HG02981 (cell line): Measurements from ENCODE around the gene TMEM163.

Experiments used
- ATAC-seq: cut with Tn5 transposase; IDR thresholded peaks from one replicate; pipeline ENCODE4 v1.9.1; 2021; ENCODE audit warnings: mild to moderate bottlenecking, moderate library complexity; ENCODE audit not compliant: unreplicated experiment

TMEM163 gene

GRCh38 chr2:134462791-134463698 is 255.8 kb downstream of the TMEM163 start:
- ATAC-seq: no peak

- ATAC-seq: no peak
These were observed 256.5 kb downstream of the TMEM163 start for GRCh38 chr2:134462275-134462674.

GRCh38 chr2:134461511-134461910 is 257.3 kb downstream of the TMEM163 start:
- ATAC-seq: no peak

GRCh38 chr2:134460583-134460998 is 258.2 kb downstream of the TMEM163 start:
- ATAC-seq: peak; percentile 75

- no peak for ATAC-seq
These were observed 258.9 kb downstream of the TMEM163 start for GRCh38 chr2:134459706-134460406.

- no peak for ATAC-seq
These were observed 259.9 kb downstream of the TMEM163 start for GRCh38 chr2:134458950-134459349.

GRCh38 chr2:134458473-134458853 is 260.3 kb downstream of the TMEM163 start:
- no peak for ATAC-seq

GRCh38 chr2:134457765-134458472 is 260.9 kb downstream of the TMEM163 start:
- ATAC-seq: no peak

GRCh38 chr2:134457353-134457752 is 261.4 kb downstream of the TMEM163 start:
- ATAC-seq: no peak

- no peak for ATAC-seq
These were observed 263.4 kb downstream of the TMEM163 start for GRCh38 chr2:134455426-134455825.

GRCh38 chr2:134454931-134455330 is 263.9 kb downstream of the TMEM163 start:
- ATAC-seq: no peak

GRCh38 chr2:134454426-134454825 is 264.4 kb downstream of the TMEM163 start:
- ATAC-seq: no peak

- ATAC-seq: no peak
These were observed 264.8 kb downstream of the TMEM163 start for GRCh38 chr2:134453973-134454372.

GRCh38 chr2:134453476-134453875 is 265.3 kb downstream of the TMEM163 start:
- no peak for ATAC-seq

- ATAC-seq: no peak
These were observed 266.6 kb downstream of the TMEM163 start for GRCh38 chr2:134452042-134452733.

- no peak for ATAC-seq
These were observed 267.5 kb downstream of the TMEM163 start for GRCh38 chr2:134451347-134451630.

- no peak for ATAC-seq
These were observed 268.9 kb downstream of the TMEM163 start for GRCh38 chr2:134449751-134450513.

- no peak for ATAC-seq
These were observed 269.6 kb downstream of the TMEM163 start for GRCh38 chr2:134449157-134449556.

GRCh38 chr2:134448650-134449049 is 270.1 kb downstream of the TMEM163 start:
- no peak for ATAC-seq

GRCh38 chr2:134447669-134448068 is 271.1 kb downstream of the TMEM163 start:
- ATAC-seq: no peak
